H1 (cell line): ENCODE results near the gene TOP1. TPM values are rescaled to one million over a fixed set of nuclear protein-coding genes. Genes with fewer than 3 reads are reported as not detected.

Experiments
- CTCF ChIA-PET: fragments of 300-600 bp; sonication (Branson Sonifier 250); formaldehyde crosslinking; loops from one replicate; lab custom pipeline; 2021; ENCODE audit not compliant: partially characterized antibody; lab: Charles Lee
- POLR2A ChIA-PET: fragments of 300-600 bp; sonication (Branson Sonifier 250); formaldehyde crosslinking; loops from one replicate; lab custom pipeline; 2021; ENCODE audit warnings: inconsistent platforms; ENCODE audit not compliant: partially characterized antibody; lab: Charles Lee
- DNase-seq, 2 experiments: peaks; one replicate each; pipeline versions ENCODE4 v3.0.0 to v3.0.0-alpha.2; 2010 to 2022; ENCODE audit warnings: low spot score in 2 of 2, low read depth in 1 of 2, mixed read lengths in 1 of 2
- FAIRE-seq: peaks from 2 replicates; lab custom pipeline; 2011; peaks lifted over from hg19 to GRCh38; lab: Jason Lieb, UNC
- H2AFZ ChIP-seq: 2 replicates; pipeline ENCODE4 v1.8.1; 2012; ENCODE audit warnings: low read length, inconsistent platforms
- H2AK5ac ChIP-seq: 2 replicates; pipeline ENCODE4 v1.6.1; 2013; ENCODE audit warnings: low read depth, low read length
- H2BK120ac ChIP-seq: replicated peaks from 2 replicates; pipeline ENCODE3; 2013; ENCODE audit warnings: low read depth, low read length, inconsistent platforms
- H2BK12ac ChIP-seq: 2 replicates; pipeline ENCODE4 v1.6.1; 2013; ENCODE audit warnings: low read depth, low read length
- H2BK15ac ChIP-seq: 2 replicates; pipeline ENCODE4 v1.6.1; 2013; ENCODE audit warnings: low read length
- H2BK20ac ChIP-seq: 2 replicates; pipeline ENCODE4 v1.6.1; 2013; ENCODE audit warnings: low read length
- H2BK5ac ChIP-seq: 2 replicates; pipeline ENCODE4 v1.6.1; 2013; ENCODE audit warnings: low read depth, low read length
- H3K14ac ChIP-seq: 2 replicates; pipeline ENCODE4 v1.6.1; 2013; ENCODE audit warnings: inconsistent platforms; ENCODE audit not compliant: insufficient read length
- H3K18ac ChIP-seq: 2 replicates; pipeline ENCODE4 v1.6.1; 2013; ENCODE audit warnings: low read length; ENCODE audit errors: extremely low read depth
- H3K23ac ChIP-seq: 2 replicates; pipeline ENCODE4 v1.6.1; 2013; ENCODE audit warnings: inconsistent platforms; ENCODE audit not compliant: insufficient read length
- H3K23me2 ChIP-seq: 2 replicates; pipeline ENCODE4 v1.6.1; 2013; ENCODE audit warnings: low read depth, low read length
- H3K27ac ChIP-seq: 2 replicates; pipeline ENCODE4 v1.6.1; 2011; ENCODE audit warnings: low read depth, low read length, inconsistent platforms
- H3K27me3 ChIP-seq, 4 experiments: replicated peaks in 1 of 4; 1 replicate in 1 of 4; 2 replicates in 3 of 4; pipeline versions ENCODE4 v1.6.1 to v1.8.1; 2011 to 2013; ENCODE audit warnings: low read length in 3 of 4, mild to moderate bottlenecking in 3 of 4, inconsistent platforms in 2 of 4, mixed read lengths in 2 of 4, moderate library complexity in 1 of 4; ENCODE audit not compliant: control insufficient read depth in 3 of 4, insufficient read depth in 3 of 4; ENCODE audit errors: extremely low read depth in 1 of 4
- H3K36me3 ChIP-seq, 4 experiments: 2 replicates each; pipeline versions ENCODE4 v1.6.1 to v1.8.1; 2011 to 2013; ENCODE audit warnings: mild to moderate bottlenecking in 4 of 4, low read length in 3 of 4, moderate library complexity in 2 of 4, control low read depth in 1 of 4, inconsistent platforms in 1 of 4; ENCODE audit not compliant: insufficient read depth in 4 of 4, control insufficient read depth in 2 of 4
- H3K4ac ChIP-seq: replicated peaks from 2 replicates; pipeline ENCODE3; 2013; ENCODE audit warnings: low read length, low read depth, mixed read lengths, inconsistent platforms; ENCODE audit not compliant: insufficient read length
- H3K4me1 ChIP-seq, 4 experiments: replicated peaks in 1 of 4; 1 replicate in 1 of 4; 2 replicates in 3 of 4; pipeline versions ENCODE4 v1.6.1 to v1.8.1; 2011 to 2013; ENCODE audit warnings: low read length in 3 of 4, inconsistent platforms in 2 of 4, mixed read lengths in 1 of 4; ENCODE audit not compliant: insufficient read depth in 4 of 4, control insufficient read depth in 3 of 4
- H3K4me2 ChIP-seq, 2 experiments: 2 replicates each; pipeline versions ENCODE4 v1.6.1 to v1.8.1; 2011 to 2013; ENCODE audit warnings: low read depth in 2 of 2, low read length in 2 of 2, control low read depth in 1 of 2, inconsistent platforms in 1 of 2, mild to moderate bottlenecking in 1 of 2; ENCODE audit not compliant: insufficient read depth in 1 of 2
- H3K4me3 ChIP-seq, 4 experiments: fragments of 200-600, 300-600 bp in 1 of 4; sonication (generic), shearing (Covaris generic), sonication (Bioruptor Twin) in 1 of 4; 2 replicates each; pipeline versions ENCODE4 v1.5.1 to v1.8.1; 2011 to 2016; ENCODE audit warnings: low read length in 4 of 4, low read depth in 3 of 4, control low read depth in 2 of 4, inconsistent platforms in 2 of 4, mild to moderate bottlenecking in 2 of 4, mixed read lengths in 1 of 4, moderate library complexity in 1 of 4; ENCODE audit not compliant: insufficient read depth in 2 of 4; ENCODE audit errors: extremely low read depth in 1 of 4
- H3K56ac ChIP-seq: replicated peaks from 2 replicates; pipeline ENCODE3; 2013; ENCODE audit warnings: low read depth, mild to moderate bottlenecking, mixed read lengths, low read length, inconsistent platforms; ENCODE audit not compliant: insufficient read length
- H3K79me1 ChIP-seq: 2 replicates; pipeline ENCODE4 v1.6.1; 2013; ENCODE audit warnings: low read depth, low read length, control low read depth
- H3K79me2 ChIP-seq, 2 experiments: 2 replicates each; pipeline versions ENCODE4 v1.6.1 to v1.8.1; 2012 to 2013; ENCODE audit warnings: low read length in 2 of 2, mild to moderate bottlenecking in 2 of 2, inconsistent platforms in 1 of 2; ENCODE audit not compliant: insufficient read depth in 2 of 2, control insufficient read depth in 1 of 2
- H3K9ac ChIP-seq, 4 experiments: replicated peaks in 1 of 4; 1 replicate in 1 of 4; 2 replicates in 3 of 4; pipeline versions ENCODE4 v1.6.1 to v1.8.1; 2011 to 2013; ENCODE audit warnings: low read depth in 3 of 4, low read length in 3 of 4, control low read depth in 2 of 4, mild to moderate bottlenecking in 2 of 4, moderate library complexity in 2 of 4, inconsistent platforms in 1 of 4; ENCODE audit errors: extremely low read depth in 1 of 4
- H3K9me3 ChIP-seq, 2 experiments: 2 replicates each; pipeline versions ENCODE4 v1.6.1 to v1.8.1; 2012 to 2013; ENCODE audit warnings: mild to moderate bottlenecking in 2 of 2, moderate library complexity in 2 of 2, control low read depth in 1 of 2, inconsistent platforms in 1 of 2, low read depth in 1 of 2, low read length in 1 of 2, mixed read lengths in 1 of 2; ENCODE audit not compliant: insufficient read depth in 2 of 2
- H4K20me1 ChIP-seq, 2 experiments: replicated peaks in 1 of 2; 2 replicates each; pipeline versions ENCODE3 to v1.8.1; 2011 to 2013; ENCODE audit warnings: inconsistent platforms in 2 of 2, low read length in 2 of 2, mild to moderate bottlenecking in 1 of 2; ENCODE audit not compliant: insufficient read depth in 2 of 2, control insufficient read depth in 1 of 2
- H4K5ac ChIP-seq: 2 replicates; pipeline ENCODE4 v1.6.1; 2013; ENCODE audit warnings: low read length, low read depth, mixed read lengths, inconsistent platforms; ENCODE audit not compliant: insufficient read length
- H4K8ac ChIP-seq: 2 replicates; pipeline ENCODE4 v1.8.0; 2013; ENCODE audit warnings: mild to moderate bottlenecking, moderate library complexity, low read length, inconsistent platforms; ENCODE audit not compliant: insufficient read depth; ENCODE audit errors: extremely low read depth
- H4K91ac ChIP-seq: replicated peaks from 2 replicates; pipeline ENCODE3; 2013; ENCODE audit warnings: low read length, mixed read lengths, inconsistent platforms; ENCODE audit not compliant: insufficient read length
- ASH2L ChIP-seq: fragments of 200-600, 300-600 bp; sonication (generic); IDR thresholded peaks from one replicate; pipeline ENCODE4 v1.7.1; 2017; ENCODE audit warnings: low read length
- EGR1 ChIP-seq: IDR thresholded peaks from 2 replicates; pipeline ENCODE4 v1.6.1; 2011; ENCODE audit warnings: low read depth, low read length, borderline replicate concordance
- RFX5 ChIP-seq: IDR thresholded peaks from 2 replicates; pipeline ENCODE4 v1.6.1; 2011; ENCODE audit warnings: low read depth, low read length, improper control_type of control experiment, borderline replicate concordance
- SP2 ChIP-seq: IDR thresholded peaks from 2 replicates; pipeline ENCODE4 v1.6.1; 2012; ENCODE audit warnings: mild to moderate bottlenecking, low read length, inconsistent platforms
- WGBS, 2 experiments: shearing (Covaris generic) in 1 of 2; methylation state at CpG; one replicate each; pipeline versions ENCODE4 v1.1.6 to v1.1.7; 2013 to 2015; ENCODE audit warnings: low lambda C conversion rate in 2 of 2, mixed read lengths in 2 of 2, inconsistent platforms in 1 of 2, low coverage in 1 of 2, missing lambda C conversion rate in 1 of 2; ENCODE audit not compliant: insufficient replicate concordance in 2 of 2, insufficient coverage in 1 of 2, insufficient read length in 1 of 2; ENCODE audit errors: extremely low coverage in 1 of 2, missing lambda C conversion rate in 1 of 2; 5-methylcytosine and 5-hydroxymethylcytosine counted together
- polyA plus RNA-seq, 7 experiments: library from polyadenylated mRNA; depleted of rRNA in 3 of 7; stranded (reverse) in 5 of 7; unstranded in 2 of 7; fragments of >200 nt in 5 of 7; fragments of 200-250 nt in 2 of 7; gene quantifications; 1 replicate in 5 of 7; 2 replicates in 1 of 7; 4 replicates in 1 of 7; pipeline versions ENCODE4 v1.2.1 to v1.2.3, GENCODE V29; 2011 to 2013; ENCODE audit warnings: missing spikeins in 2 of 7, mixed read lengths in 2 of 7
- total RNA-seq: library from RNA; stranded (reverse); fragmentation: NEBNext Ultra II Directional; extraction: Animal tissue kit (Norgen Biotek cat#: 25700); gene quantifications from 2 replicates; pipeline ENCODE4 v1.2.1, GENCODE V29; 2021

Gene TOP1
- total and polyA plus RNA-seq, 2 of the 8 experiments (the other 6 are each of a cell fraction or from before 2014, with no cell fraction given), result 7.4 to 108 TPM

- Histone ChIP-seq H3K9me3 (no peaks in the 10 kb centered on the region), H3K36me3 (peaks cover 60 to 86% (median 83%) of the 10 kb centered on the region in 4 experiments), H3K4me2 (no peak overlapping the region), H3K18ac (no peak overlapping the region), H4K8ac (no peak overlapping the region), H2AFZ (no peak overlapping the region), H3K4me1 (no peaks in the 10 kb centered on the region; a peak in 1 of 7 replicates), H4K91ac (no peak overlapping the region), H3K4me3 (no peak overlapping the region), H3K23ac (no peak overlapping the region), H3K79me1 (no peaks in the 10 kb centered on the region; the same call in 1 of the 2 replicates), H3K56ac (no peak overlapping the region), H3K14ac (no peak overlapping the region), H3K9ac (no peak overlapping the region), H4K5ac (no peak overlapping the region), H3K79me2 (no peaks in the 10 kb centered on the region; a peak in 1 of 4 replicates), H3K4ac (no peak overlapping the region), H2BK5ac (no peak overlapping the region; the same call in 1 of the 2 replicates), H3K23me2 (no peaks in the 10 kb centered on the region), H2BK120ac (no peak overlapping the region), H2BK15ac (no peak overlapping the region), H2BK12ac (no peak overlapping the region), H3K27me3 (no peaks in the 10 kb centered on the region), H4K20me1 (peaks cover 8 to 16% of the 10 kb centered on the region in 2 experiments), H2AK5ac (no peak overlapping the region), H2BK20ac (no peak overlapping the region), H3K27ac (no peak overlapping the region; the same call in 1 of the 2 replicates)
- ChIA-PET CTCF (interaction anchor here (0.6 to 4.8 kb wide), 5 partner anchors 26 to 204 kb away, joined by 3 to 35 read pairs (median 4); partner anchors contain the start of gene LPIN3), POLR2A (interaction anchor here (0.9 to 6.1 kb wide), 4 partner anchors 13 to 32 kb away, joined by 3 to 23 read pairs (median 3); no protein-coding TSS in a partner anchor)
- WGBS, 2 experiments, result 90% methylated on average over 3 of the region's 3 CpGs; no CpG with 5 or more reads in 1 of the 2 experiments
- DNase-seq (no peak), FAIRE-seq (no peak)
- no peak for TF ChIP-seq EGR1
- TF ChIP-seq ASH2L, result no peak
- no peak for TF ChIP-seq RFX5
- TF ChIP-seq SP2, result no peak
These were observed 138.5 kb downstream of the TOP1 start for GRCh38 chr20:41167118-41167470.
